GM19452 (cell line): Measurements from ENCODE around the gene GAR1.
"Not testable (repeated sequence)": the region's sequence is repeated elsewhere in the genome, so short reads cannot be mapped to it uniquely, and the experiment has no call there.

Source experiments
- ATAC-seq: cut with Tn5 transposase; IDR thresholded peaks from one replicate; pipeline ENCODE4 v1.9.1; 2021; ENCODE audit not compliant: unreplicated experiment

GAR1 gene

GRCh38 chr4:109815151-109816081 is at the start of gene GAR1:
TSS of gene GAR1 (plus strand) at chr4:109815762. CDS start at chr4:109816165, 403 bp downstream.
- peak; percentile 100 for ATAC-seq

GRCh38 chr4:109782092-109782491 is 33.5 kb upstream of the GAR1 start:
- not testable (repeated sequence) for ATAC-seq

- no peak for ATAC-seq
Observed at GRCh38 chr4:109786846-109787245, 28.7 kb upstream of the GAR1 start.

GRCh38 chr4:109787807-109788206 is 27.8 kb upstream of the GAR1 start:
- no peak for ATAC-seq

GRCh38 chr4:109795059-109795458 is 20.5 kb upstream of the GAR1 start:
- no peak for ATAC-seq

- no peak for ATAC-seq
Observed at GRCh38 chr4:109798866-109799265, 16.7 kb upstream of the GAR1 start.

- no peak for ATAC-seq
Observed at GRCh38 chr4:109801099-109801789, 14.3 kb upstream of the GAR1 start.

- no peak for ATAC-seq
Observed at GRCh38 chr4:109801895-109802319, 13.7 kb upstream of the GAR1 start, which contains the start of gene CFI. TSS of gene CFI (minus strand) at chr4:109801999. CDS start at chr4:109801971, 28 bp downstream.

- peak; percentile 77 for ATAC-seq
Observed at GRCh38 chr4:109803924-109804571, 11.5 kb upstream of the GAR1 start.

- no peak for ATAC-seq
Observed at GRCh38 chr4:109809655-109810054, 5.9 kb upstream of the GAR1 start.

GRCh38 chr4:109810552-109811387 is 4.8 kb upstream of the GAR1 start:
- ATAC-seq: no peak

GRCh38 chr4:109811707-109812106 is 3.9 kb upstream of the GAR1 start:
- no peak for ATAC-seq

GRCh38 chr4:109816082-109816442 is 500 bp downstream of the GAR1 start:
- ATAC-seq: no peak

GRCh38 chr4:109816894-109817293 is 1.3 kb downstream of the GAR1 start:
- no peak for ATAC-seq

- no peak for ATAC-seq
Observed at GRCh38 chr4:109818268-109818667, 2.7 kb downstream of the GAR1 start.

GRCh38 chr4:109820563-109820962 is 5.0 kb downstream of the GAR1 start:
- ATAC-seq: no peak

- no peak for ATAC-seq
Observed at GRCh38 chr4:109821185-109821584, 5.6 kb downstream of the GAR1 start.

GRCh38 chr4:109826719-109827118 is 11.2 kb downstream of the GAR1 start:
- ATAC-seq: no peak

- no peak for ATAC-seq
Observed at GRCh38 chr4:109827672-109828071, 12.1 kb downstream of the GAR1 start, which contains the start of gene RRH. TSS of gene RRH (plus strand) at chr4:109827972. CDS start at chr4:109828028, 56 bp downstream.

GRCh38 chr4:109833756-109834155 is 18.2 kb downstream of the GAR1 start:
- no peak for ATAC-seq
